OCI-LY7 (cell line): ENCODE measurements around the gene NOD1.

ENCODE experiments used
- CTCF ChIP-seq: fragments of 200-600 bp; sonication (generic); conservative IDR thresholded peaks from 2 replicates; pipeline ENCODE4 v1.5.1; 2014; ENCODE audit warnings: mild to moderate bottlenecking, antibody characterized with exemption, low read length, moderate library complexity, mixed read lengths
- EZH2phosphoT487 ChIP-seq: fragments of 200-600 bp; sonication (generic); IDR thresholded peaks from 2 replicates; pipeline ENCODE4 v1.6.1; 2018; ENCODE audit warnings: low read depth, borderline replicate concordance, mild to moderate bottlenecking, mixed run types, antibody characterized with exemption, low read length, moderate library complexity, mixed read lengths

GRCh38 chr7:30504301-30505173 lies 26.0 kb upstream of the NOD1 start, which contains the start of gene GGCT:
- no peak for TF ChIP-seq CTCF
- no peak for TF ChIP-seq EZH2phosphoT487
